ENCODE measurements around the gene ITPRIP.

Gene ITPRIP, protein sequence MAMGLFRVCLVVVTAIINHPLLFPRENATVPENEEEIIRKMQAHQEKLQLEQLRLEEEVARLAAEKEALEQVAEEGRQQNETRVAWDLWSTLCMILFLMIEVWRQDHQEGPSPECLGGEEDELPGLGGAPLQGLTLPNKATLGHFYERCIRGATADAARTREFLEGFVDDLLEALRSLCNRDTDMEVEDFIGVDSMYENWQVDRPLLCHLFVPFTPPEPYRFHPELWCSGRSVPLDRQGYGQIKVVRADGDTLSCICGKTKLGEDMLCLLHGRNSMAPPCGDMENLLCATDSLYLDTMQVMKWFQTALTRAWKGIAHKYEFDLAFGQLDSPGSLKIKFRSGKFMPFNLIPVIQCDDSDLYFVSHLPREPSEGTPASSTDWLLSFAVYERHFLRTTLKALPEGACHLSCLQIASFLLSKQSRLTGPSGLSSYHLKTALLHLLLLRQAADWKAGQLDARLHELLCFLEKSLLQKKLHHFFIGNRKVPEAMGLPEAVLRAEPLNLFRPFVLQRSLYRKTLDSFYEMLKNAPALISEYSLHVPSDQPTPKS

GRCh38 chr10:104337985-104338735, at the start of gene ITPRIP:
Gene ITPRIP (minus strand): TSS chr10:104338465. CDS start chr10:104316051, 22,414 bp downstream.
- TF ChIP-seq, protein P1, sequence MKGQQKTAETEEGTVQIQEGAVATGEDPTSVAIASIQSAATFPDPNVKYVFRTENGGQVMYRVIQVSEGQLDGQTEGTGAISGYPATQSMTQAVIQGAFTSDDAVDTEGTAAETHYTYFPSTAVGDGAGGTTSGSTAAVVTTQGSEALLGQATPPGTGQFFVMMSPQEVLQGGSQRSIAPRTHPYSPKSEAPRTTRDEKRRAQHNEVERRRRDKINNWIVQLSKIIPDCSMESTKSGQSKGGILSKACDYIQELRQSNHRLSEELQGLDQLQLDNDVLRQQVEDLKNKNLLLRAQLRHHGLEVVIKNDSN (IDR thresholded peaks at IDR 0.05), result no peak
- 0 out of 2 replicates have a peak, but pooled peaks have one; percentile 19 for TF ChIP-seq YY1 (IDR thresholded peaks at IDR 0.05; ENCODE audit: low read depth)
- TF ChIP-seq CREB1 (IDR thresholded peaks at IDR 0.05; ENCODE audit: low read depth), result no peak
- peak; percentile 4; the same call in 1 of the 2 replicates for TF ChIP-seq NFIC (IDR thresholded peaks at IDR 0.05)
- no peak for TF ChIP-seq CEBPB (IDR thresholded peaks at IDR 0.05)
- TF ChIP-seq, protein P2, sequence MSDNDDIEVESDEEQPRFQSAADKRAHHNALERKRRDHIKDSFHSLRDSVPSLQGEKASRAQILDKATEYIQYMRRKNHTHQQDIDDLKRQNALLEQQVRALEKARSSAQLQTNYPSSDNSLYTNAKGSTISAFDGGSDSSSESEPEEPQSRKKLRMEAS (IDR thresholded peaks at IDR 0.05), result peak; percentile 73
- TF ChIP-seq ZBTB7A (IDR thresholded peaks at IDR 0.05; ENCODE audit: low read depth), result peak; percentile 72; the same call in 1 of the 2 replicates
- TF ChIP-seq TCF12 (IDR thresholded peaks at IDR 0.05; ENCODE audit: low read depth), result no peak; the same call in 1 of the 2 replicates
- TF ChIP-seq, protein P3, sequence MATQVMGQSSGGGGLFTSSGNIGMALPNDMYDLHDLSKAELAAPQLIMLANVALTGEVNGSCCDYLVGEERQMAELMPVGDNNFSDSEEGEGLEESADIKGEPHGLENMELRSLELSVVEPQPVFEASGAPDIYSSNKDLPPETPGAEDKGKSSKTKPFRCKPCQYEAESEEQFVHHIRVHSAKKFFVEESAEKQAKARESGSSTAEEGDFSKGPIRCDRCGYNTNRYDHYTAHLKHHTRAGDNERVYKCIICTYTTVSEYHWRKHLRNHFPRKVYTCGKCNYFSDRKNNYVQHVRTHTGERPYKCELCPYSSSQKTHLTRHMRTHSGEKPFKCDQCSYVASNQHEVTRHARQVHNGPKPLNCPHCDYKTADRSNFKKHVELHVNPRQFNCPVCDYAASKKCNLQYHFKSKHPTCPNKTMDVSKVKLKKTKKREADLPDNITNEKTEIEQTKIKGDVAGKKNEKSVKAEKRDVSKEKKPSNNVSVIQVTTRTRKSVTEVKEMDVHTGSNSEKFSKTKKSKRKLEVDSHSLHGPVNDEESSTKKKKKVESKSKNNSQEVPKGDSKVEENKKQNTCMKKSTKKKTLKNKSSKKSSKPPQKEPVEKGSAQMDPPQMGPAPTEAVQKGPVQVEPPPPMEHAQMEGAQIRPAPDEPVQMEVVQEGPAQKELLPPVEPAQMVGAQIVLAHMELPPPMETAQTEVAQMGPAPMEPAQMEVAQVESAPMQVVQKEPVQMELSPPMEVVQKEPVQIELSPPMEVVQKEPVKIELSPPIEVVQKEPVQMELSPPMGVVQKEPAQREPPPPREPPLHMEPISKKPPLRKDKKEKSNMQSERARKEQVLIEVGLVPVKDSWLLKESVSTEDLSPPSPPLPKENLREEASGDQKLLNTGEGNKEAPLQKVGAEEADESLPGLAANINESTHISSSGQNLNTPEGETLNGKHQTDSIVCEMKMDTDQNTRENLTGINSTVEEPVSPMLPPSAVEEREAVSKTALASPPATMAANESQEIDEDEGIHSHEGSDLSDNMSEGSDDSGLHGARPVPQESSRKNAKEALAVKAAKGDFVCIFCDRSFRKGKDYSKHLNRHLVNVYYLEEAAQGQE (IDR thresholded peaks at IDR 0.05; ENCODE audit: low read depth), result no peak

GRCh38 chr10:104387130-104387888, 49.0 kb upstream of the ITPRIP start:
- TF ChIP-seq RAD21 (IDR thresholded peaks at IDR 0.05; ENCODE audit: low read depth), result no peak
- TF ChIP-seq TEAD4 (IDR thresholded peaks at IDR 0.05), result no peak
- TF ChIP-seq EP300 (IDR thresholded peaks at IDR 0.05; ENCODE audit: borderline replicate concordance), result no peak
- TF ChIP-seq TAF1 (IDR thresholded peaks at IDR 0.05; ENCODE audit: low read depth), result no peak
- no peak for TF ChIP-seq CEBPB (IDR thresholded peaks at IDR 0.05)
- TF ChIP-seq ZBTB7A (IDR thresholded peaks at IDR 0.05; ENCODE audit: low read depth), result no peak
- TF ChIP-seq, protein P1 (IDR thresholded peaks at IDR 0.05), result peak; percentile 82

- no peak for TF ChIP-seq CEBPB (IDR thresholded peaks at IDR 0.05)
- no peak for TF ChIP-seq NFIC (IDR thresholded peaks at IDR 0.05)
- no peak for TF ChIP-seq EP300 (IDR thresholded peaks at IDR 0.05; ENCODE audit: borderline replicate concordance)
- no peak for TF ChIP-seq TCF12 (IDR thresholded peaks at IDR 0.05; ENCODE audit: low read depth)
- TF ChIP-seq FOXM1 (IDR thresholded peaks at IDR 0.05; ENCODE audit: borderline replicate concordance, low read depth), result no peak
- no peak for TF ChIP-seq RAD21 (IDR thresholded peaks at IDR 0.05; ENCODE audit: low read depth)
- TF ChIP-seq, protein P1 (IDR thresholded peaks at IDR 0.05), result no peak
These were observed 42.1 kb upstream of the ITPRIP start for GRCh38 chr10:104380336-104380735.

GRCh38 chr10:104376784-104377300, 38.6 kb upstream of the ITPRIP start:
- TF ChIP-seq, protein P3 (IDR thresholded peaks at IDR 0.05; ENCODE audit: low read depth), result no peak
- TF ChIP-seq NFIC (IDR thresholded peaks at IDR 0.05), result no peak
- no peak for TF ChIP-seq EP300 (IDR thresholded peaks at IDR 0.05; ENCODE audit: borderline replicate concordance)

DNA sequence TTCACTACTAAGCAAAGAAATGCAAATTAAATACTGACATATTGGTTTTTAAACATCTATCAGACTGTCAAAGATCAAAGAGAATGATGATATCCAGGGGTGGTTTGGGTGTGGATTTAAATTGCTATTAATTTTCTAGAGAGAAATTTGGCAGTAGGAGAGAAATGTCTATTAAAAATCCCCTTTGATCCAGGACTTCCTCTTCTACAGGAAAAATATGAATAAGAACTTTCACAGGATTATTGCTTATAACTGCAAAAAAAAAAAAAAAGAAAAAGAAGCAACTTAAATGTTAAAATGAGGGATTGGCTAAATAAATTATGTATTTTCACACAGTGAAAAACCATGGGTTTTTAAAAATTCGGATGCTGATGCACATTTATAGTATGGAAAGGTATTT, 36.3 kb upstream of the ITPRIP start:
- TF ChIP-seq ZBTB7A (IDR thresholded peaks at IDR 0.05; ENCODE audit: low read depth) (no peak), NFIC (IDR thresholded peaks at IDR 0.05) (no peak), FOXM1 (IDR thresholded peaks at IDR 0.05; ENCODE audit: borderline replicate concordance, low read depth) (no peak), YY1 (IDR thresholded peaks at IDR 0.05; ENCODE audit: low read depth) (no peak), CEBPB (IDR thresholded peaks at IDR 0.05) (no peak), EGR1 (IDR thresholded peaks at IDR 0.05) (no peak), TEAD4 (IDR thresholded peaks at IDR 0.05) (no peak), TAF1 (IDR thresholded peaks at IDR 0.05; ENCODE audit: low read depth) (no peak), RAD21 (IDR thresholded peaks at IDR 0.05; ENCODE audit: low read depth) (no peak), TCF12 (IDR thresholded peaks at IDR 0.05; ENCODE audit: low read depth) (no peak), EP300 (IDR thresholded peaks at IDR 0.05; ENCODE audit: borderline replicate concordance) (no peak), CREB1 (IDR thresholded peaks at IDR 0.05; ENCODE audit: low read depth) (no peak)
- TF ChIP-seq, protein P1 (IDR thresholded peaks at IDR 0.05), result no peak

Measured in Ishikawa (cell line).